HepG2 (cell line): Measurements from ENCODE around the gene EIF3J. TPM values are rescaled to one million over a fixed set of nuclear protein-coding genes. Genes with fewer than 3 reads are reported as not detected.

ENCODE experiments used
- AGO1 ChIP-seq: fragments of 200-400 bp; formaldehyde crosslinking; IDR thresholded peaks from 2 replicates; pipeline ENCODE4 v1.6.1; 2017; ENCODE audit warnings: mild to moderate bottlenecking, low read depth, low read length, moderate library complexity; ENCODE audit not compliant: poor library complexity, severe bottlenecking
- DMTF1 ChIP-seq: sonication (generic); formaldehyde crosslinking; IDR thresholded peaks from 2 replicates; pipeline ENCODE4 v1.4.0; 2020; ENCODE audit warnings: mild to moderate bottlenecking, missing genetic modification reagents
- HIC2 ChIP-seq: sonication (generic); formaldehyde crosslinking; IDR thresholded peaks from 2 replicates; pipeline ENCODE4 v1.9.0; 2022; ENCODE audit warnings: low read depth, missing genetic modification reagents
- KMT2A ChIP-seq: sonication (generic); formaldehyde crosslinking; IDR thresholded peaks from 2 replicates; pipeline ENCODE4 v1.4.0; 2020; ENCODE audit warnings: missing genetic modification reagents
- PRDM4 ChIP-seq: sonication (generic); formaldehyde crosslinking; IDR thresholded peaks from 2 replicates; pipeline ENCODE4 v1.9.0; 2021; ENCODE audit warnings: missing genetic modification reagents, borderline replicate concordance
- SOX5 ChIP-seq: IDR thresholded peaks from 2 replicates; pipeline ENCODE4 v1.6.1; 2016; ENCODE audit warnings: borderline replicate concordance
- TAF15 ChIP-seq: fragments of 200-400 bp; formaldehyde crosslinking; IDR thresholded peaks from one replicate; pipeline ENCODE4 v1.6.1; 2018; ENCODE audit warnings: mild to moderate bottlenecking, low read depth, low read length; ENCODE audit not compliant: poor library complexity, severe bottlenecking
- ZBTB20 ChIP-seq: sonication (generic); formaldehyde crosslinking; IDR thresholded peaks from 2 replicates; pipeline ENCODE4 v1.8.1; 2023; ENCODE audit warnings: missing genetic modification reagents, low read depth, mild to moderate bottlenecking, borderline replicate concordance
- ZBTB25 ChIP-seq: IDR thresholded peaks from 2 replicates; pipeline ENCODE4 v1.6.1; 2018; ENCODE audit warnings: missing genetic modification reagents
- ZNF333 ChIP-seq: sonication (generic); formaldehyde crosslinking; IDR thresholded peaks from 2 replicates; pipeline ENCODE4 v1.4.0; 2020; ENCODE audit warnings: mild to moderate bottlenecking, missing genetic modification reagents, borderline replicate concordance
- ZNF350 ChIP-seq: sonication (generic); formaldehyde crosslinking; IDR thresholded peaks from 2 replicates; pipeline ENCODE4 v1.4.0; 2020; ENCODE audit warnings: mild to moderate bottlenecking, low read depth, missing genetic modification reagents, borderline replicate concordance
- ZNF367 ChIP-seq: sonication (generic); formaldehyde crosslinking; IDR thresholded peaks from 2 replicates; pipeline ENCODE4 v1.4.0; 2020; ENCODE audit warnings: missing genetic modification reagents, borderline replicate concordance
- polyA plus RNA-seq, 8 experiments: library from polyadenylated mRNA; depleted of rRNA in 3 of 8; stranded (reverse) in 7 of 8; unstranded in 1 of 8; fragments of >200 nt; fragmentation: Illumina TruSeq in 4 of 8; extraction: Trizol in 4 of 8; gene quantifications; 2 replicates each; pipeline versions ENCODE4 v1.2.1 to v1.2.3, GENCODE V29; 2011 to 2016; ENCODE audit warnings: low read depth in 4 of 8, missing spikeins in 1 of 8, mixed read lengths in 1 of 8; ENCODE audit not compliant: insufficient read depth in 1 of 8
- total RNA-seq, 5 experiments: library from RNA; depleted of rRNA; stranded (reverse); fragments of >200 nt; fragmentation: Illumina TruSeq; extraction: Trizol; gene quantifications; 2 replicates each; pipeline ENCODE4 v1.2.3, GENCODE V29; 2016; ENCODE audit warnings: low read depth in 1 of 5

The EIF3J gene
- total and polyA plus RNA-seq, 2 of the 13 experiments (the other 11 are each of a cell fraction or from before 2014, with no cell fraction given) = 51.7 to 69.2 TPM

GRCh38 chr15:44536962-44537734 is at the start of gene EIF3J (continued):
- no peak; the same call in 1 of the 2 replicates for TF ChIP-seq DMTF1
- TF ChIP-seq PRDM4 (CRISPR knock-in tag) = no peak
- TF ChIP-seq KMT2A (CRISPR knock-in tag) = peak; percentile 46
- TF ChIP-seq ZNF367 (CRISPR knock-in tag) = no peak
- TF ChIP-seq SOX5 = 0 out of 2 replicates have a peak, but pooled peaks have one; percentile 3
- TF ChIP-seq ZBTB25 (CRISPR knock-in tag) = no peak
- no peak for TF ChIP-seq ZNF333 (CRISPR knock-in tag)
- TF ChIP-seq ZNF350 (CRISPR knock-in tag) = peak; percentile 54; the same call in 1 of the 2 replicates
- TF ChIP-seq ZBTB20 = no peak
- no peak for TF ChIP-seq TAF15
- TF ChIP-seq AGO1 = no peak
- peak; percentile 44; the same call in 1 of the 2 replicates for TF ChIP-seq HIC2 (CRISPR knock-in tag)
